Measurements from ENCODE around the gene ASNSD1. TPM values are rescaled to one million over a fixed set of nuclear protein-coding genes. Genes with fewer than 3 reads are reported as not detected.
A peak's percentile ranks its signal among the peaks of the same experiment; 100 is the strongest.

Gene ASNSD1
- total RNA-seq, 5 donors from 2014 or later (not counting 1 experiment from before 2014, with no cell fraction given): 31.7 to 43.8 (median 35.9) TPM

DNA sequence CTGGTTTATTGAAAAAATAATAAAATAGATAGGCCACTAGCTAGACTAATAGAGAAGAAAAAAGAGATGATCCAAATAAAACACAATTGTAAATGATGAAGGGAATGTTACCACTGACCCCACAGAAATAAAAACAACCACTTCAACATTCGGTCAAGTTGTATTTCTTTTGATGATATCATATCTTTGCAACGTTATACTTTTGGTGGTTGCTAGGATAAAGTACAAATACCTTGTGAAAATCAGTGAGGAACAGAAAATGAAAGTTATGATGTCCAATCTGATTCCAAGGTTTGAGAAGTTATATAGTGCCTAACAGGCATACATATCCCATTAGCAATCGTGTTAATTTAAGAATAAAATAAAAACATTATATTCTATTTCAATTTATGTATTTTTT, 6.6 kb upstream of the ASNSD1 start:
- Mint-ChIP-seq H3K36me3 (peaks cover 7% of the 10 kb centered on the region), H3K4me3 (no peak overlapping the region), H3K27ac (peak overlapping the region; percentile 66 to 86), H3K27me3 (no peaks in the 10 kb centered on the region), H3K4me1 (peaks cover 32 to 53% (median 44%) of the 10 kb centered on the region in 3 donors), H3K9me3 (peaks cover 2 to 14% (median 5%) of the 10 kb centered on the region in 3 donors)
- WGBS (ENCODE audit: insufficient coverage): no CpG with 5 or more reads among the region's 3 CpGs
- no peaks in the 10 kb centered on the region for H3K36me3 ChIP-seq (ENCODE audit: control insufficient read depth in 2 of 2, extremely low read depth in 1 of 2, insufficient read depth in 1 of 2, low read length in 1 of 2)
- ATAC-seq (replicated peaks in 1 of 4) (no peak), DNase-seq (no peak)
- no peak overlapping the region for H3K4me3 ChIP-seq (ENCODE audit: control insufficient read depth in 1 of 2, extremely low read depth in 1 of 2, low read length in 1 of 2)
- ChIA-PET CTCF (interaction anchor here (0.6 to 0.7 kb wide), 4 partner anchors 95 to 185 kb away, joined by 3 to 4 read pairs (median 4); no protein-coding TSS in a partner anchor), POLR2A (interaction anchor here (0.6 kb wide), 2 partner anchors 366 to 642 kb away, joined by 3 to 6 read pairs; no protein-coding TSS in a partner anchor)
- H3K27ac ChIP-seq (ENCODE audit: low read length): no peak overlapping the region
- peaks cover 21 to 23% of the 10 kb centered on the region in 2 experiments for H3K4me1 ChIP-seq (ENCODE audit: control insufficient read depth in 1 of 2, extremely low read depth in 1 of 2, insufficient read depth in 2 of 2, low read length in 2 of 2)
- no peaks in the 10 kb centered on the region for H3K9me3 ChIP-seq
- H3K27me3 ChIP-seq (replicated peaks in 1 of 2; ENCODE audit: control insufficient read depth in 2 of 2, extremely low read depth in 1 of 2, insufficient read depth in 2 of 2, low read length in 1 of 2): no peaks in the 10 kb centered on the region

DNA sequence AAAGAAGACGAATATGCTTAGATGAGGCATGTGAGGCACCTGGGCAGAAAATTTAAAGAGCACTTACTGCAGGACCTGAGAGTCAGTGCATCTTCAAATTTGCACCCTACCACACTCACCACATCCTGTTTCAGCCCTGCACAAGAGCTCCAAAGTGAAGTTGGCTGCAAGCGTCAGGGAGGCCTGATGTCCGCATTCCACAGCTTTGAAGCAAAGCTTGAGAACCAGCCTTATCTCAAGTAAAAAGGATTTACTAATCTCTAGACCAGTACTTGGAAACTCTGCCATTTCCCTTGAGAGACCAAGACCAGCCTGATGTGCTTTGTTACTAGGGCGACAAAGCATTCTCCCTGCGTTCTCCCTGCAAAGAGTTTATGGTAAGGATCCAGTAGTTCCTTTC, 3.4 kb upstream of the ASNSD1 start:
- POLR2A ChIA-PET: interaction anchor here (0.5 to 0.6 kb wide), 3 partner anchors 13 to 69 kb away, joined by 3 to 4 read pairs (median 3); no protein-coding TSS in a partner anchor
- Histone ChIP-seq H3K27me3 (replicated peaks in 1 of 2; ENCODE audit: control insufficient read depth in 2 of 2, extremely low read depth in 1 of 2, insufficient read depth in 2 of 2, low read length in 1 of 2) (no peaks in the 10 kb centered on the region), H3K9me3 (no peaks in the 10 kb centered on the region), H3K4me3 (ENCODE audit: control insufficient read depth in 1 of 2, extremely low read depth in 1 of 2, low read length in 1 of 2) (peak overlapping the region; percentile 19 to 25), H3K27ac (ENCODE audit: low read length) (peak overlapping the region; percentile 90), H3K36me3 (ENCODE audit: control insufficient read depth in 2 of 2, extremely low read depth in 1 of 2, insufficient read depth in 1 of 2, low read length in 1 of 2) (no peaks in the 10 kb centered on the region), H3K4me1 (ENCODE audit: control insufficient read depth in 1 of 2, extremely low read depth in 1 of 2, insufficient read depth in 2 of 2, low read length in 2 of 2) (peaks cover 29 to 35% of the 10 kb centered on the region in 2 experiments)
- CTCF ChIA-PET: interaction anchor here (0.6 to 9.1 kb wide), 11 partner anchors 16 to 810 kb away, joined by 3 to 74 read pairs (median 6); partner anchors contain the start of genes ANKAR (in 2 of the 2) and OSGEPL1 (in 2 of the 2)
- ATAC-seq (replicated peaks in 1 of 4) (peak; percentile 26 to 57 (median 40)), DNase-seq (peak in 31 of 35 experiments; percentile 18 to 71 (median 38))
- Mint-ChIP-seq H3K27ac (peak overlapping the region; percentile 95 to 97), H3K9me3 (no peaks in the 10 kb centered on the region), H3K4me3 (peak overlapping the region; percentile 32 to 65 (median 53)), H3K4me1 (peaks cover 37 to 59% (median 49%) of the 10 kb centered on the region in 3 donors), H3K27me3 (no peaks in the 10 kb centered on the region), H3K36me3 (no peaks in the 10 kb centered on the region)
- 0% methylated on average over 3 of the region's 5 CpGs for WGBS (ENCODE audit: insufficient coverage)

DNA sequence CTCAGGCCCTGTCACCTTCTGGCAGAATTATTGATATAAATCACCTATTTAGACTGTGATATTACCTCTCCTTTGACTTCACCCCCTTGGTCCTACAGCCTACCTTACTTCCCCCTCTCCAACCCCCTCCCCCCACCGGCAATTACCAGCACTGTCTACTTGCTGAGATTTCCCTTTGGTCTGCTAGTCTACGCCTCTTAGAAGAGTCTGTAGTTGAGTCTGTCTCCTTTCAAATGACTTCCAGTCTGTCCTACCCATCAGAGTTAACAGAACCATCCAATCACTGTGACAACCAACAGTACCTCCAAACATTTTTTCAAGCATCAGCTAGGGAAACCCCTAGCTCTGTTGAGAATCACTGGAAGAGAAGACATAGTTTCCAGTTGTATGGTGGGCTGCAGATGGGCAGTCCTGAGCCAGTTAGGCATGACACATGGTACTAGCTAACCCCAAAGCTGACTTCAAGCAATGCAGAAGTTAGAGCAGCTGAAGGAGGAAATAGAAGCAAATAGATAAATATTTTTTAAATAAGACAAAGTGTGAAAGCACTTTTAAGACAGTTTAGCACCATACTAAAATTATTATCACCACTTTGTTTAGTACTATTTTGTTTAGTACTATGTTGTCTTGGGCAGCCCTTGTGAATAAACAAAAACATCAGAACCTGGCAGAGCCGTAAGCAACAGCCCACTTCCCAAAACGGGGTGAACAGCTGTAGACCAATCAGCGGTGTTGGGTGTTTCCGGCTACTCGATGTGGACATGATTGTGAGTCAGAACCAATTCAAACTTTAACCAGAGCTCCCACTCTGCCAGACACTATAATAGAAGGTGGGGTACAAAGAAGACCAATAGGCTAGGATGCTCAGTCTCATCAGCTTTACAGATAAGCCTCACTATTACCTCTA, 2.7 kb upstream of the ASNSD1 start:
- peak in 19 of 35 experiments; percentile 8 to 51 (median 30) for DNase-seq
- peak overlapping the region in 1 of 2 donors; percentile 25 for H3K4me3 ChIP-seq (ENCODE audit: control insufficient read depth in 1 of 2, extremely low read depth in 1 of 2, low read length in 1 of 2)
- CTCF ChIA-PET: interaction anchor here (0.6 to 9.1 kb wide), 19 partner anchors 8 to 812 kb away, joined by 3 to 74 read pairs (median 5); partner anchors contain the start of genes ANKAR (in 2 of the 2), OSGEPL1 (in 2 of the 2) and SLC40A1 (in 1 of the 2)
- H3K27me3 ChIP-seq (replicated peaks in 1 of 2; ENCODE audit: control insufficient read depth in 2 of 2, extremely low read depth in 1 of 2, insufficient read depth in 2 of 2, low read length in 1 of 2): no peaks in the 10 kb centered on the region
- Mint-ChIP-seq H3K36me3 (peaks cover 2% of the 10 kb centered on the region), H3K4me1 (peaks cover 41 to 63% (median 53%) of the 10 kb centered on the region in 3 donors), H3K9me3 (no peaks in the 10 kb centered on the region), H3K27me3 (no peaks in the 10 kb centered on the region), H3K27ac (peak overlapping the region; percentile 95 to 97), H3K4me3 (peak overlapping the region; percentile 32 to 65 (median 53))
- peak overlapping the region; percentile 90 for H3K27ac ChIP-seq (ENCODE audit: low read length)
- H3K36me3 ChIP-seq (ENCODE audit: control insufficient read depth in 2 of 2, extremely low read depth in 1 of 2, insufficient read depth in 1 of 2, low read length in 1 of 2): no peaks in the 10 kb centered on the region
- WGBS (ENCODE audit: insufficient coverage): no CpG with 5 or more reads among the region's 7 CpGs
- no peaks in the 10 kb centered on the region for H3K9me3 ChIP-seq
- peaks cover 29 to 40% of the 10 kb centered on the region in 2 experiments for H3K4me1 ChIP-seq (ENCODE audit: control insufficient read depth in 1 of 2, extremely low read depth in 1 of 2, insufficient read depth in 2 of 2, low read length in 2 of 2)
- POLR2A ChIA-PET: interaction anchor here (0.5 to 1.1 kb wide), 7 partner anchors 14 to 103 kb away, joined by 3 to 4 read pairs (median 3); no protein-coding TSS in a partner anchor
- ATAC-seq (replicated peaks in 1 of 4): peak in 3 of 4 experiments; percentile 18 to 31 (median 26)

DNA sequence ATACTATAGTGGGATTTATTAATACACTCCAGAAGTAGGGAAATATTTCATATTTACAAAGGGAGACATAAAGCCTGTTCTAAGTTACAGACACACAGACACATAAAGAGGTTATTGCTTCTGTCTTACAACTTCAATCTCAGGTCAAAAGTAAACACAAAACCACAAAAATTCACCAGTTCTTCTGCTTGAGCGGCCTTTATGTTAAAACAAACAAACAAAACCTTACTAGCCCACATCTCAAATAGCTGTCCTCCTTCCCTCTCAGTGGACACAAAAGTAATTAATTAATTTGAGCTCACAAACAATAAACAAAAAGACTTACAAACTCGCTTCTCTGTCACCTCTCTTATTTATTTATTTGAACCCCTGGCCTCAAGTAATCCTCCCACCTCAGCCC, 1.5 kb upstream of the ASNSD1 start:
- Histone ChIP-seq H3K27me3 (replicated peaks in 1 of 2; ENCODE audit: control insufficient read depth in 2 of 2, extremely low read depth in 1 of 2, insufficient read depth in 2 of 2, low read length in 1 of 2) (no peaks in the 10 kb centered on the region), H3K27ac (ENCODE audit: low read length) (peak overlapping the region; percentile 90), H3K4me1 (ENCODE audit: control insufficient read depth in 1 of 2, extremely low read depth in 1 of 2, insufficient read depth in 2 of 2, low read length in 2 of 2) (peaks cover 31 to 40% of the 10 kb centered on the region in 2 experiments), H3K36me3 (ENCODE audit: control insufficient read depth in 2 of 2, extremely low read depth in 1 of 2, insufficient read depth in 1 of 2, low read length in 1 of 2) (no peaks in the 10 kb centered on the region), H3K9me3 (no peaks in the 10 kb centered on the region), H3K4me3 (ENCODE audit: control insufficient read depth in 1 of 2, extremely low read depth in 1 of 2, low read length in 1 of 2) (no peak overlapping the region)
- Mint-ChIP-seq H3K4me1 (peaks cover 49 to 66% (median 58%) of the 10 kb centered on the region in 3 donors), H3K27ac (peak overlapping the region; percentile 95 to 97), H3K9me3 (no peaks in the 10 kb centered on the region), H3K4me3 (peak overlapping the region in 1 of 3 donors; percentile 20), H3K36me3 (peaks cover 3% of the 10 kb centered on the region), H3K27me3 (no peaks in the 10 kb centered on the region)
- DNase-seq: no peak
- ChIA-PET POLR2A (interaction anchor here (1.0 to 1.1 kb wide), 3 partner anchors 36 to 219 kb away, joined by 3 to 4 read pairs (median 3); no protein-coding TSS in a partner anchor), CTCF (interaction anchor here (0.6 to 9.1 kb wide), 16 partner anchors 9 to 103 kb away, joined by 3 to 74 read pairs (median 4); partner anchors contain the start of genes ANKAR (in 2 of the 2), OSGEPL1 (in 1 of the 2) and SLC40A1 (in 1 of the 2))
- WGBS (ENCODE audit: insufficient coverage): 92% methylated on average over 2 of the region's 2 CpGs
- ATAC-seq (replicated peaks in 1 of 4): no peak

DNA sequence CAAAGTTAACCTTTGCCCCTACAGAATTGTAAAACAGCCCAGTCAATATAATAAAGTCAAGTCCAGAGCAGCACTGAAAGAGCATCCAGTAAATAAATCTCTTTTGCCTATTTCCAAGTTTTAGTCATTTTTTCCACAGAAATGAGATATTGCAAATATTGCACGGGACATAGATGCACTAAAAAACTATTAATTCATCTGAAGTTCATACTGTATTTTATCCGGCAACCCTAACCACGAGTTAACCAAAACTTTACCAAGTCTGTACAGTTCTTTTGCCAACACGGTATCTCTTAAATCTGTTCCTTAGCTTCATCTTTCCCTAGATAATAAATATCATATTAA, 484 bp upstream of the ASNSD1 start:
- no peaks in the 10 kb centered on the region for H3K36me3 ChIP-seq (ENCODE audit: control insufficient read depth in 2 of 2, extremely low read depth in 1 of 2, insufficient read depth in 1 of 2, low read length in 1 of 2)
- H3K4me1 Mint-ChIP-seq: peaks cover 55 to 60% (median 60%) of the 10 kb centered on the region in 3 donors
- peaks cover 7% of the 10 kb centered on the region for H3K36me3 Mint-ChIP-seq
- DNase-seq (no peak), ATAC-seq (replicated peaks in 1 of 4) (no peak)
- no peak overlapping the region for H3K4me3 ChIP-seq (ENCODE audit: control insufficient read depth in 1 of 2, extremely low read depth in 1 of 2, low read length in 1 of 2)
- H3K27me3 ChIP-seq (replicated peaks in 1 of 2; ENCODE audit: control insufficient read depth in 2 of 2, extremely low read depth in 1 of 2, insufficient read depth in 2 of 2, low read length in 1 of 2): no peaks in the 10 kb centered on the region
- H3K27ac Mint-ChIP-seq: no peak overlapping the region
- no peak overlapping the region for H3K4me3 Mint-ChIP-seq
- peaks cover 31 to 40% of the 10 kb centered on the region in 2 experiments for H3K4me1 ChIP-seq (ENCODE audit: control insufficient read depth in 1 of 2, extremely low read depth in 1 of 2, insufficient read depth in 2 of 2, low read length in 2 of 2)
- H3K9me3 Mint-ChIP-seq: no peaks in the 10 kb centered on the region
- POLR2A ChIA-PET: interaction anchor here (0.6 to 2.4 kb wide), 3 partner anchors 13 to 102 kb away, joined by 3 to 8 read pairs (median 4); partner anchors contain the start of genes ANKAR (in 2 of the 2) and OSGEPL1 (in 1 of the 2)
- H3K9me3 ChIP-seq: no peaks in the 10 kb centered on the region
- H3K27me3 Mint-ChIP-seq: no peaks in the 10 kb centered on the region
- WGBS (ENCODE audit: insufficient coverage): 28% methylated on average over 3 of the region's 4 CpGs
- H3K27ac ChIP-seq (ENCODE audit: low read length): no peak overlapping the region
- CTCF ChIA-PET: interaction anchor here (0.5 to 9.1 kb wide), 35 partner anchors 10 to 768 kb away, joined by 3 to 96 read pairs (median 4); partner anchors contain the start of genes ANKAR (in 2 of the 2), OSGEPL1 (in 2 of the 2) and SLC40A1 (in 1 of the 2)
